ENCODE data around the gene CIB1. TPM values are rescaled to one million over a fixed set of nuclear protein-coding genes. Genes with fewer than 3 reads are reported as not detected.
"Not testable (repeated sequence)": the region's sequence is repeated elsewhere in the genome, so short reads cannot be mapped to it uniquely, and the experiment has no call there.

CIB1 gene
- total and polyA plus RNA-seq, 10 of the 15 experiments (the other 5 are each of a cell fraction or from before 2014, with no cell fraction given), result 10.8 to 155 (median 81.9) TPM

- H3K79me2 ChIP-seq (ENCODE audit: control insufficient read depth, insufficient read depth, low read length), result peaks cover 8% of the 10 kb centered on the region; the same call in 1 of the 2 replicates
- no peak for FAIRE-seq
- H4K20me1 ChIP-seq (ENCODE audit: control insufficient read depth, insufficient read depth), result no peaks in the 10 kb centered on the region
- H3K4me2 ChIP-seq (ENCODE audit: control insufficient read depth, insufficient read depth), result no peak overlapping the region
- POLR2A ChIA-PET, result interaction anchor here (0.8 to 6.0 kb wide), 6 partner anchors 8 to 26 kb away, joined by 3 to 101 read pairs (median 5); partner anchors contain the start of gene SEMA4B
- RAD21 ChIA-PET (ENCODE audit: unreplicated experiment), result interaction anchor here (0.9 to 1.6 kb wide), 4 partner anchors 12 to 45 kb away, joined by 3 to 5 read pairs (median 4); partner anchors contain the start of gene GDPGP1
- in situ Hi-C loops (cut with MboI), result no loop called here
- DNase-seq (ENCODE audit: low read depth, low spot score), result no peak
- 0 out of 4 replicates have a peak, but pooled peaks cover 0 to 2% of the 10 kb centered on the region in 2 experiments for H3K36me3 ChIP-seq (ENCODE audit: control insufficient read depth in 2 of 2, insufficient read depth in 2 of 2, low read length in 1 of 2)
- H2AFZ ChIP-seq (ENCODE audit: control insufficient read depth, low read depth, low read length), result no peak overlapping the region
- no peak overlapping the region for H3K9ac ChIP-seq (ENCODE audit: control insufficient read depth, insufficient read depth, low read length)
- no peak overlapping the region for H3K27ac ChIP-seq (ENCODE audit: control insufficient read depth, insufficient read depth)
- BruUV-seq (replicated peaks), result no TSS peak
- SMC1A ChIA-PET (ENCODE audit: uncharacterized antibody, unreplicated experiment), result interaction anchor here (1.1 to 5.3 kb wide), 8 partner anchors 10 to 98 kb away, joined by 3 to 47 read pairs (median 6); partner anchors contain the start of genes CIB1, GDPGP1 and SEMA4B
- TF ChIP-seq ZBTB4 (CRISPR knock-in tag; IDR thresholded peaks at IDR 0.05), result no peak
- TF ChIP-seq ETV6 (conservative IDR thresholded peaks at IDR 0.05 in 1 of 2, IDR thresholded peaks at IDR 0.05 in 1 of 2; ENCODE audit: borderline replicate concordance in 1 of 2, low read depth in 1 of 2), result peak in 1 of 2 experiments; percentile 64; a peak in 2 of 4 replicates
- TF ChIP-seq SPI1 (IDR thresholded peaks at IDR 0.05; ENCODE audit: borderline replicate concordance, insufficient read depth, low read depth, low read length), result peak; percentile 53; the same call in 1 of the 2 replicates
- TF ChIP-seq IKZF2 (IDR thresholded peaks at IDR 0.05), result peak; percentile 42 to 65; a peak in 2 of 4 replicates
- TF ChIP-seq HDGF (IDR thresholded peaks at IDR 0.05), result peak; percentile 37; the same call in 1 of the 2 replicates
- intact Hi-C loops (cut with micrococcal nuclease; ENCODE audit: unreplicated experiment), result no loop called here
- H3K4me1 ChIP-seq (ENCODE audit: control insufficient read depth, insufficient read depth, low read length), result peaks cover 45% of the 10 kb centered on the region
- H3K27me3 ChIP-seq (replicated peaks in 1 of 2; ENCODE audit: control insufficient read depth in 2 of 2, insufficient read depth in 2 of 2, low read length in 1 of 2), result no peaks in the 10 kb centered on the region
- no peak for ATAC-seq
- H3K9me3 ChIP-seq (replicated peaks; ENCODE audit: control insufficient read depth, insufficient read depth, low read length), result no peaks in the 10 kb centered on the region
- CTCF ChIA-PET, result interaction anchor here (1.0 to 4.1 kb wide), 7 partner anchors 12 to 44 kb away, joined by 3 to 22 read pairs (median 4); partner anchors contain the start of gene SEMA4B
- 66% methylated on average over 8 of the region's 8 CpGs for WGBS (ENCODE audit: insufficient coverage, insufficient replicate concordance, low lambda C conversion rate, missing lambda C conversion rate)
- no peak overlapping the region for H3K4me3 ChIP-seq
Measured at GRCh38 chr15:90188914-90189748, 44.6 kb downstream of the CIB1 start.

GRCh38 chr15:90188065-90188464 lies 45.7 kb downstream of the CIB1 start:
- H3K27me3 ChIP-seq (replicated peaks in 1 of 2; ENCODE audit: control insufficient read depth in 2 of 2, insufficient read depth in 2 of 2, low read length in 1 of 2); H3K79me2 ChIP-seq (ENCODE audit: control insufficient read depth, insufficient read depth, low read length); H4K20me1 ChIP-seq (ENCODE audit: control insufficient read depth, insufficient read depth); in situ Hi-C loops (cut with MboI); H3K9ac ChIP-seq (ENCODE audit: control insufficient read depth, insufficient read depth, low read length); H3K36me3 ChIP-seq (ENCODE audit: control insufficient read depth in 2 of 2, insufficient read depth in 2 of 2, low read length in 1 of 2); H3K4me2 ChIP-seq (ENCODE audit: control insufficient read depth, insufficient read depth); DNase-seq (ENCODE audit: low read depth, low spot score); BruUV-seq (replicated peaks); intact Hi-C loops (cut with micrococcal nuclease; ENCODE audit: unreplicated experiment); CTCF ChIA-PET; ATAC-seq; H3K4me3 ChIP-seq; H3K27ac ChIP-seq (ENCODE audit: control insufficient read depth, insufficient read depth); FAIRE-seq; H3K9me3 ChIP-seq (replicated peaks; ENCODE audit: control insufficient read depth, insufficient read depth, low read length); H2AFZ ChIP-seq (ENCODE audit: control insufficient read depth, low read depth, low read length): not testable (repeated sequence)
- ChIA-PET SMC1A (ENCODE audit: uncharacterized antibody, unreplicated experiment) (interaction anchor here (1.6 to 5.3 kb wide), 3 partner anchors 13 to 45 kb away, joined by 5 to 47 read pairs (median 8); partner anchors contain the start of genes CIB1, GDPGP1 and SEMA4B), POLR2A (interaction anchor here (0.6 to 6.0 kb wide), 3 partner anchors 9 to 15 kb away, joined by 6 to 101 read pairs (median 7); partner anchors contain the start of gene SEMA4B), RAD21 (ENCODE audit: unreplicated experiment) (interaction anchor here (1.1 kb wide), 1 partner anchor 46 kb away, joined by 3 read pairs; the partner anchor contains the start of gene GDPGP1)
- WGBS (ENCODE audit: insufficient coverage, insufficient replicate concordance, low lambda C conversion rate, missing lambda C conversion rate), result 87% methylated on average over 7 of the region's 7 CpGs
- peaks cover 46% of the 10 kb centered on the region for H3K4me1 ChIP-seq (ENCODE audit: control insufficient read depth, insufficient read depth, low read length)
